PC-9 (cell line): ENCODE measurements around the gene MEIS2. TPM values are rescaled to one million over a fixed set of nuclear protein-coding genes. Genes with fewer than 3 reads are reported as not detected.

Experiments used
- BruUV-seq: library from RNA; stranded (reverse); fragments of 400-500 nt; replicated peaks from 2 replicates; lab custom pipeline; 2021; lab: Mats Ljungman, UMichigan
- CTCF ChIA-PET: fragments of 300-600 bp; sonication (Branson Sonifier 250); formaldehyde crosslinking; loops from one replicate; lab custom pipeline; 2022; ENCODE audit warnings: antibody characterized with exemption; lab: Charles Lee
- POLR2A ChIA-PET: fragments of 300-600 bp; sonication (Branson Sonifier 250); formaldehyde crosslinking; loops from one replicate; lab custom pipeline; 2022; ENCODE audit warnings: antibody characterized with exemption; ENCODE audit not compliant: unreplicated experiment; lab: Charles Lee
- DNase-seq, 2 experiments: peaks; one replicate each; pipeline versions ENCODE4 v3.0.0 to v3.0.0-alpha.2; 2015 to 2022; ENCODE audit warnings: mixed read lengths in 1 of 2
- H2AFZ ChIP-seq: fragments of 200-600 bp; sonication (generic); 2 replicates; pipeline ENCODE4 v1.8.1; 2017; ENCODE audit warnings: antibody characterized with exemption
- H3F3A ChIP-seq: fragments of 200-600 bp; sonication (generic); 2 replicates; pipeline ENCODE4 v1.8.1; 2017; ENCODE audit warnings: antibody characterized with exemption, mild to moderate bottlenecking, low read depth; ENCODE audit not compliant: insufficient read depth
- H3K27ac ChIP-seq: fragments of 200-600 bp; sonication (generic); 2 replicates; pipeline ENCODE4 v1.6.1; 2016; ENCODE audit warnings: mixed run types
- H3K27me3 ChIP-seq: fragments of 200-600 bp; sonication (generic); 2 replicates; pipeline ENCODE4 v1.6.1; 2016; ENCODE audit warnings: low read depth, mixed run types; ENCODE audit not compliant: insufficient read depth
- H3K36me3 ChIP-seq: fragments of 200-600 bp; sonication (generic); 2 replicates; pipeline ENCODE4 v1.6.1; 2016; ENCODE audit warnings: low read depth, mixed run types
- H3K4me1 ChIP-seq: fragments of 200-600 bp; sonication (generic); replicated peaks from 2 replicates; pipeline ENCODE4 v1.6.1; 2016; ENCODE audit warnings: mixed run types; ENCODE audit not compliant: insufficient read depth
- H3K4me2 ChIP-seq: fragments of 200-600 bp; sonication (generic); 2 replicates; pipeline ENCODE4 v1.6.1; 2017; ENCODE audit warnings: mixed run types
- H3K4me3 ChIP-seq: fragments of 200-600 bp; sonication (generic); 2 replicates; pipeline ENCODE4 v1.6.1; 2016; ENCODE audit warnings: mixed run types
- H3K79me2 ChIP-seq: fragments of 200-600 bp; sonication (generic); 2 replicates; pipeline ENCODE4 v1.6.1; 2017; ENCODE audit warnings: low read depth, mixed run types
- H3K9me2 ChIP-seq: fragments of 200-600 bp; sonication (generic); 2 replicates; pipeline ENCODE4 v1.8.1; 2017; ENCODE audit warnings: mild to moderate bottlenecking; ENCODE audit not compliant: insufficient read depth
- H3K9me3 ChIP-seq: fragments of 200-600 bp; sonication (generic); 2 replicates; pipeline ENCODE4 v1.8.1; 2016; ENCODE audit warnings: low read depth; ENCODE audit not compliant: insufficient read depth
- H4K20me1 ChIP-seq: fragments of 200-600 bp; sonication (generic); 2 replicates; pipeline ENCODE4 v1.8.1; 2017; ENCODE audit not compliant: insufficient read depth
- CTCF ChIP-seq: fragments of 200-600 bp; sonication (generic); conservative IDR thresholded peaks from 2 replicates; pipeline ENCODE4 v1.6.1; 2017; ENCODE audit warnings: mixed run types, antibody characterized with exemption, mild to moderate bottlenecking, moderate library complexity
- EZH2 ChIP-seq: fragments of 200-600 bp; sonication (generic); IDR thresholded peaks from 2 replicates; pipeline ENCODE4 v1.8.0; 2017; ENCODE audit warnings: antibody characterized with exemption, low read depth
- intact Hi-C: fragments of 100-400 bp; cut with micrococcal nuclease; formaldehyde crosslinking; loops from one replicate; pipeline ENCODE4 v1.10.0; 2022; ENCODE audit not compliant: unreplicated experiment
- total RNA-seq: library from RNA; stranded (reverse); gene quantifications from 2 replicates; pipeline ENCODE4 v1.2.3, GENCODE V29; 2021

MEIS2 gene
- total RNA-seq, 1 experiment from 2014 or later = 29.1 TPM

DNA sequence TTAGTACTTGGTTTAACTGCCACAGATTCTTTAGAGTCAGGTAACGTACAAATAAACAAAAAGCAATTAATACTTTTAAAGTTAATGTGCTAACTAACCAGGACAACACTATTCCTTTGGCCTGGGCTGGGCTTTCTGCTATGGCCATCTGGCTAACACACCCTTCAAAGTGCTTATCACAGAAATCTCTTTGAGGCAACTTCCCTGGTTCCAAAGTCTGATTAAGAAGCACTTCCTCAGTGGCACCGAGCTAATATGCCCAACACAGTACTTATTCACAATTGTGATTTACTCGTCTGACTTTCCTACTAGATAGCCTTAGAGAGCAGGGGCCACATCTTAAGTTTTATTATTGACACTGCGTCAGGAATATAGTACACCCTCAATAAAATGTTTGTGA, 191.4 kb downstream of the MEIS2 start:
- H4K20me1 ChIP-seq = no peaks in the 10 kb centered on the region
- no peak overlapping the region for H2AFZ ChIP-seq
- H3K4me3 ChIP-seq = no peak overlapping the region
- H3K4me1 ChIP-seq = peaks cover 36% of the 10 kb centered on the region
- H3K9me2 ChIP-seq = no peaks in the 10 kb centered on the region
- CTCF ChIA-PET = no interaction called here
- no peaks in the 10 kb centered on the region for H3K79me2 ChIP-seq
- TF ChIP-seq CTCF (no peak), EZH2 (no peak)
- BruUV-seq = no TSS peak
- no peak overlapping the region for H3K27ac ChIP-seq
- intact Hi-C loops = no loop called here
- DNase-seq = no peak
- POLR2A ChIA-PET = no interaction called here
- no peak overlapping the region for H3K4me2 ChIP-seq
- no peaks in the 10 kb centered on the region for H3F3A ChIP-seq
- H3K36me3 ChIP-seq = no peaks in the 10 kb centered on the region
- H3K27me3 ChIP-seq = no peaks in the 10 kb centered on the region
- no peaks in the 10 kb centered on the region for H3K9me3 ChIP-seq

DNA sequence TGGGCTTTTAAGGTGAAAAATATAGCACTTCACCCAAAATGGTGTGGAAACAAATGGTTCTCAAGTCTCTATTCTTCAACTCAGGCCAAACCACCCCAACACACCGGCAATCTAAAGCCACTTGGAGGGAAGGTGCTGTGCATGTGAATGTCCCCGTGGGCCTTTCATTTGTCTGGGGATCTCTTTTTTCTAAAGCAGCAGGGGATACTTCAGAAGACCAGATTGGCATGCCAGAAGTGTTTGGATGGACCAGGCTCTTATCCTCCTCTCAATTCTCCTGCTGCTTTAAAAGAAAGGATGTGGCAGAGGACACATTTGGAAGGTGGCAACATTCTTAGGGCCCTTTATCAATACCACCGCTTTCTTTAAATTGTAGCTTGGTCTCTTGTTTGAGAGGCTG, 193.1 kb downstream of the MEIS2 start:
- Histone ChIP-seq H3K27ac (no peak overlapping the region), H3K4me3 (no peak overlapping the region), H3F3A (no peaks in the 10 kb centered on the region), H2AFZ (no peak overlapping the region), H3K9me3 (no peaks in the 10 kb centered on the region), H3K27me3 (no peaks in the 10 kb centered on the region), H3K9me2 (no peaks in the 10 kb centered on the region), H3K79me2 (no peaks in the 10 kb centered on the region), H3K4me1 (peaks cover 29% of the 10 kb centered on the region), H3K4me2 (no peak overlapping the region), H4K20me1 (no peaks in the 10 kb centered on the region), H3K36me3 (no peaks in the 10 kb centered on the region)
- no TSS peak for BruUV-seq
- intact Hi-C loops = no loop called here
- ChIA-PET CTCF (no interaction called here), POLR2A (no interaction called here)
- DNase-seq = no peak
- TF ChIP-seq EZH2 (no peak), CTCF (no peak)

GRCh38 chr15:36905908-36906307, 194.4 kb downstream of the MEIS2 start:
- no peak overlapping the region for H3K4me2 ChIP-seq
- H3K9me3 ChIP-seq = no peaks in the 10 kb centered on the region
- no peaks in the 10 kb centered on the region for H3F3A ChIP-seq
- H3K79me2 ChIP-seq = no peaks in the 10 kb centered on the region
- no peak for DNase-seq
- no peak overlapping the region for H3K27ac ChIP-seq
- H4K20me1 ChIP-seq = no peaks in the 10 kb centered on the region
- no peak overlapping the region for H2AFZ ChIP-seq
- intact Hi-C loops = no loop called here
- H3K36me3 ChIP-seq = no peaks in the 10 kb centered on the region
- no peak overlapping the region for H3K4me3 ChIP-seq
- no peaks in the 10 kb centered on the region for H3K9me2 ChIP-seq
- TF ChIP-seq EZH2 (no peak), CTCF (no peak)
- ChIA-PET CTCF (interaction anchor here (0.5 kb wide), 1 partner anchor 142 kb away, joined by 4 read pairs; no protein-coding TSS in a partner anchor), POLR2A (no interaction called here)
- H3K27me3 ChIP-seq = no peaks in the 10 kb centered on the region
- peaks cover 17% of the 10 kb centered on the region for H3K4me1 ChIP-seq
- BruUV-seq = no TSS peak
